H1 (cell line): ENCODE data around the gene LAMB1. TPM values are rescaled to one million over a fixed set of nuclear protein-coding genes. Genes with fewer than 3 reads are reported as not detected.

Source experiments
- CTCF ChIA-PET: fragments of 300-600 bp; sonication (Branson Sonifier 250); formaldehyde crosslinking; loops from one replicate; lab custom pipeline; 2021; ENCODE audit not compliant: partially characterized antibody; lab: Charles Lee
- POLR2A ChIA-PET: fragments of 300-600 bp; sonication (Branson Sonifier 250); formaldehyde crosslinking; loops from one replicate; lab custom pipeline; 2021; ENCODE audit warnings: inconsistent platforms; ENCODE audit not compliant: partially characterized antibody; lab: Charles Lee
- DNase-seq, 2 experiments: peaks; one replicate each; pipeline versions ENCODE4 v3.0.0 to v3.0.0-alpha.2; 2010 to 2022; ENCODE audit warnings: low spot score in 2 of 2, low read depth in 1 of 2, mixed read lengths in 1 of 2
- FAIRE-seq: peaks from 2 replicates; lab custom pipeline; 2011; peaks lifted over from hg19 to GRCh38; lab: Jason Lieb, UNC
- H2AFZ ChIP-seq: 2 replicates; pipeline ENCODE4 v1.8.1; 2012; ENCODE audit warnings: low read length, inconsistent platforms
- H2AK5ac ChIP-seq: 2 replicates; pipeline ENCODE4 v1.6.1; 2013; ENCODE audit warnings: low read depth, low read length
- H2BK120ac ChIP-seq: replicated peaks from 2 replicates; pipeline ENCODE3; 2013; ENCODE audit warnings: low read depth, low read length, inconsistent platforms
- H2BK12ac ChIP-seq: 2 replicates; pipeline ENCODE4 v1.6.1; 2013; ENCODE audit warnings: low read depth, low read length
- H2BK15ac ChIP-seq: 2 replicates; pipeline ENCODE4 v1.6.1; 2013; ENCODE audit warnings: low read length
- H2BK20ac ChIP-seq: 2 replicates; pipeline ENCODE4 v1.6.1; 2013; ENCODE audit warnings: low read length
- H2BK5ac ChIP-seq: 2 replicates; pipeline ENCODE4 v1.6.1; 2013; ENCODE audit warnings: low read depth, low read length
- H3K14ac ChIP-seq: 2 replicates; pipeline ENCODE4 v1.6.1; 2013; ENCODE audit warnings: inconsistent platforms; ENCODE audit not compliant: insufficient read length
- H3K18ac ChIP-seq: 2 replicates; pipeline ENCODE4 v1.6.1; 2013; ENCODE audit warnings: low read length; ENCODE audit errors: extremely low read depth
- H3K23ac ChIP-seq: 2 replicates; pipeline ENCODE4 v1.6.1; 2013; ENCODE audit warnings: inconsistent platforms; ENCODE audit not compliant: insufficient read length
- H3K23me2 ChIP-seq: 2 replicates; pipeline ENCODE4 v1.6.1; 2013; ENCODE audit warnings: low read depth, low read length
- H3K27ac ChIP-seq: 2 replicates; pipeline ENCODE4 v1.6.1; 2011; ENCODE audit warnings: low read depth, low read length, inconsistent platforms
- H3K27me3 ChIP-seq, 4 experiments: replicated peaks in 1 of 4; 1 replicate in 1 of 4; 2 replicates in 3 of 4; pipeline versions ENCODE4 v1.6.1 to v1.8.1; 2011 to 2013; ENCODE audit warnings: low read length in 3 of 4, mild to moderate bottlenecking in 3 of 4, inconsistent platforms in 2 of 4, mixed read lengths in 2 of 4, moderate library complexity in 1 of 4; ENCODE audit not compliant: control insufficient read depth in 3 of 4, insufficient read depth in 3 of 4; ENCODE audit errors: extremely low read depth in 1 of 4
- H3K36me3 ChIP-seq, 4 experiments: 2 replicates each; pipeline versions ENCODE4 v1.6.1 to v1.8.1; 2011 to 2013; ENCODE audit warnings: mild to moderate bottlenecking in 4 of 4, low read length in 3 of 4, moderate library complexity in 2 of 4, control low read depth in 1 of 4, inconsistent platforms in 1 of 4; ENCODE audit not compliant: insufficient read depth in 4 of 4, control insufficient read depth in 2 of 4
- H3K4ac ChIP-seq: replicated peaks from 2 replicates; pipeline ENCODE3; 2013; ENCODE audit warnings: low read length, low read depth, mixed read lengths, inconsistent platforms; ENCODE audit not compliant: insufficient read length
- H3K4me1 ChIP-seq, 4 experiments: replicated peaks in 1 of 4; 1 replicate in 1 of 4; 2 replicates in 3 of 4; pipeline versions ENCODE4 v1.6.1 to v1.8.1; 2011 to 2013; ENCODE audit warnings: low read length in 3 of 4, inconsistent platforms in 2 of 4, mixed read lengths in 1 of 4; ENCODE audit not compliant: insufficient read depth in 4 of 4, control insufficient read depth in 3 of 4
- H3K4me2 ChIP-seq, 2 experiments: 2 replicates each; pipeline versions ENCODE4 v1.6.1 to v1.8.1; 2011 to 2013; ENCODE audit warnings: low read depth in 2 of 2, low read length in 2 of 2, control low read depth in 1 of 2, inconsistent platforms in 1 of 2, mild to moderate bottlenecking in 1 of 2; ENCODE audit not compliant: insufficient read depth in 1 of 2
- H3K4me3 ChIP-seq, 4 experiments: fragments of 200-600, 300-600 bp in 1 of 4; sonication (generic), shearing (Covaris generic), sonication (Bioruptor Twin) in 1 of 4; 2 replicates each; pipeline versions ENCODE4 v1.5.1 to v1.8.1; 2011 to 2016; ENCODE audit warnings: low read length in 4 of 4, low read depth in 3 of 4, control low read depth in 2 of 4, inconsistent platforms in 2 of 4, mild to moderate bottlenecking in 2 of 4, mixed read lengths in 1 of 4, moderate library complexity in 1 of 4; ENCODE audit not compliant: insufficient read depth in 2 of 4; ENCODE audit errors: extremely low read depth in 1 of 4
- H3K56ac ChIP-seq: replicated peaks from 2 replicates; pipeline ENCODE3; 2013; ENCODE audit warnings: low read depth, mild to moderate bottlenecking, mixed read lengths, low read length, inconsistent platforms; ENCODE audit not compliant: insufficient read length
- H3K79me1 ChIP-seq: 2 replicates; pipeline ENCODE4 v1.6.1; 2013; ENCODE audit warnings: low read depth, low read length, control low read depth
- H3K79me2 ChIP-seq, 2 experiments: 2 replicates each; pipeline versions ENCODE4 v1.6.1 to v1.8.1; 2012 to 2013; ENCODE audit warnings: low read length in 2 of 2, mild to moderate bottlenecking in 2 of 2, inconsistent platforms in 1 of 2; ENCODE audit not compliant: insufficient read depth in 2 of 2, control insufficient read depth in 1 of 2
- H3K9ac ChIP-seq, 4 experiments: replicated peaks in 1 of 4; 1 replicate in 1 of 4; 2 replicates in 3 of 4; pipeline versions ENCODE4 v1.6.1 to v1.8.1; 2011 to 2013; ENCODE audit warnings: low read depth in 3 of 4, low read length in 3 of 4, control low read depth in 2 of 4, mild to moderate bottlenecking in 2 of 4, moderate library complexity in 2 of 4, inconsistent platforms in 1 of 4; ENCODE audit errors: extremely low read depth in 1 of 4
- H3K9me3 ChIP-seq, 2 experiments: 2 replicates each; pipeline versions ENCODE4 v1.6.1 to v1.8.1; 2012 to 2013; ENCODE audit warnings: mild to moderate bottlenecking in 2 of 2, moderate library complexity in 2 of 2, control low read depth in 1 of 2, inconsistent platforms in 1 of 2, low read depth in 1 of 2, low read length in 1 of 2, mixed read lengths in 1 of 2; ENCODE audit not compliant: insufficient read depth in 2 of 2
- H4K20me1 ChIP-seq, 2 experiments: replicated peaks in 1 of 2; 2 replicates each; pipeline versions ENCODE3 to v1.8.1; 2011 to 2013; ENCODE audit warnings: inconsistent platforms in 2 of 2, low read length in 2 of 2, mild to moderate bottlenecking in 1 of 2; ENCODE audit not compliant: insufficient read depth in 2 of 2, control insufficient read depth in 1 of 2
- H4K5ac ChIP-seq: 2 replicates; pipeline ENCODE4 v1.6.1; 2013; ENCODE audit warnings: low read length, low read depth, mixed read lengths, inconsistent platforms; ENCODE audit not compliant: insufficient read length
- H4K8ac ChIP-seq: 2 replicates; pipeline ENCODE4 v1.8.0; 2013; ENCODE audit warnings: mild to moderate bottlenecking, moderate library complexity, low read length, inconsistent platforms; ENCODE audit not compliant: insufficient read depth; ENCODE audit errors: extremely low read depth
- H4K91ac ChIP-seq: replicated peaks from 2 replicates; pipeline ENCODE3; 2013; ENCODE audit warnings: low read length, mixed read lengths, inconsistent platforms; ENCODE audit not compliant: insufficient read length
- BACH1 ChIP-seq: IDR thresholded peaks from 2 replicates; pipeline ENCODE4 v1.6.1; 2012; ENCODE audit warnings: low read length, improper control_type of control experiment
- CHD2 ChIP-seq: IDR thresholded peaks from 2 replicates; pipeline ENCODE4 v1.6.1; 2012; ENCODE audit warnings: low read length, improper control_type of control experiment
- EGR1 ChIP-seq: IDR thresholded peaks from 2 replicates; pipeline ENCODE4 v1.6.1; 2011; ENCODE audit warnings: low read depth, low read length, borderline replicate concordance
- GABPA ChIP-seq: IDR thresholded peaks from 2 replicates; pipeline ENCODE4 v1.6.1; 2011; ENCODE audit warnings: mild to moderate bottlenecking, low read length, moderate library complexity, borderline replicate concordance; ENCODE audit not compliant: insufficient read depth
- HDAC6 ChIP-seq: IDR thresholded peaks from one replicate; pipeline ENCODE4 v1.7.1; 2012; ENCODE audit warnings: low read depth, mild to moderate bottlenecking, inconsistent platforms, low read length, moderate library complexity
- KDM5A ChIP-seq: fragments of 200-600 bp; IDR thresholded peaks from 2 replicates; pipeline ENCODE4 v1.7.1; 2012; ENCODE audit warnings: mild to moderate bottlenecking, low read length, inconsistent platforms, mixed read lengths
- RNF2 ChIP-seq: fragments of 200-900, 300-1000 bp; sonication (generic); IDR thresholded peaks from 2 replicates; pipeline ENCODE4 v1.7.1; 2016; ENCODE audit warnings: borderline replicate concordance, low read depth, mild to moderate bottlenecking, antibody characterized with exemption, low read length; ENCODE audit not compliant: poor library complexity, severe bottlenecking; ENCODE audit errors: missing control alignments
- RXRA ChIP-seq: IDR thresholded peaks from 2 replicates; pipeline ENCODE4 v1.6.1; 2011; ENCODE audit warnings: low read depth, mild to moderate bottlenecking, low read length, moderate library complexity; ENCODE audit not compliant: insufficient read depth
- SAP30 ChIP-seq: fragments of 300-600 bp; sonication (generic); IDR thresholded peaks from 2 replicates; pipeline ENCODE4 v1.7.1; 2012; ENCODE audit warnings: low read length, moderate library complexity, mild to moderate bottlenecking, inconsistent platforms; ENCODE audit not compliant: insufficient read depth, insufficient replicate concordance
- TAF1 ChIP-seq: IDR thresholded peaks from 2 replicates; pipeline ENCODE4 v1.6.1; 2011; ENCODE audit warnings: mild to moderate bottlenecking, low read depth, low read length
- TCF12 ChIP-seq: IDR thresholded peaks from 2 replicates; pipeline ENCODE4 v1.6.1; 2011; ENCODE audit warnings: low read depth, mild to moderate bottlenecking, low read length
- YY1 ChIP-seq: IDR thresholded peaks from 2 replicates; pipeline ENCODE4 v1.6.1; 2011; ENCODE audit warnings: low read depth, mild to moderate bottlenecking, low read length
- polyA plus RNA-seq, 7 experiments: library from polyadenylated mRNA; depleted of rRNA in 3 of 7; stranded (reverse) in 5 of 7; unstranded in 2 of 7; fragments of >200 nt in 5 of 7; fragments of 200-250 nt in 2 of 7; gene quantifications; 1 replicate in 5 of 7; 2 replicates in 1 of 7; 4 replicates in 1 of 7; pipeline versions ENCODE4 v1.2.1 to v1.2.3, GENCODE V29; 2011 to 2013; ENCODE audit warnings: missing spikeins in 2 of 7, mixed read lengths in 2 of 7
- total RNA-seq: library from RNA; stranded (reverse); fragmentation: NEBNext Ultra II Directional; extraction: Animal tissue kit (Norgen Biotek cat#: 25700); gene quantifications from 2 replicates; pipeline ENCODE4 v1.2.1, GENCODE V29; 2021
- TF ChIP-seq, protein P1 (sequence below): IDR thresholded peaks from 2 replicates; pipeline ENCODE4 v1.6.1; 2011; ENCODE audit warnings: low read length, improper control_type of control experiment
- TF ChIP-seq, protein P2 (sequence below): IDR thresholded peaks from 2 replicates; pipeline ENCODE4 v1.6.1; 2012; ENCODE audit warnings: inconsistent platforms

Gene LAMB1
- total and polyA plus RNA-seq, 2 of the 8 experiments (the other 6 are each of a cell fraction or from before 2014, with no cell fraction given), result 31.9 to 38.5 TPM

DNA sequence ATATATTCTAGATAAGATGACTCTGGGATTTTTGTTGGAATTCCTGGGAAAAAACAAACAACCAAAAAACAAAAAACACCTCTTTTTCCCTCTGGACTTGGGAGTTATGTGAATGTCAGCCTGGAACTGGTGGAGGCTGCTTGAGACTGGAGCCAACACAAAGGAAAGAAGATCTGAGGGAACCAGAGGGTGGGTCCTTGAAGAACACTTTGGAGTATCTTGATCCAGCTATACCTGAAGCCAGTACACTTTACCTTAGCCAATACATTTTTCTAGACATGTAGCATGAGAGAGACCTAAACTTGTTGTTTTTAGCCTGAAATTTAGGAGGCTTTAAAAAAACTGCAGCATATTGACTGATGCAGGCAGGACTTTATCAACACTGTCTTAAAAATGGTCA, 5.9 kb upstream of the LAMB1 start:
- H2BK15ac ChIP-seq, result no peak overlapping the region
- no peak overlapping the region for H3K27ac ChIP-seq
- H4K5ac ChIP-seq, result no peak overlapping the region
- no peak overlapping the region for H3K18ac ChIP-seq
- no peak overlapping the region for H2AK5ac ChIP-seq
- H2BK120ac ChIP-seq, result no peak overlapping the region
- no peak overlapping the region for H3K23ac ChIP-seq
- no peak overlapping the region for H3K4ac ChIP-seq
- H2BK20ac ChIP-seq, result no peak overlapping the region
- no peaks in the 10 kb centered on the region for H3K79me2 ChIP-seq
- H4K91ac ChIP-seq, result no peak overlapping the region
- POLR2A ChIA-PET, result interaction anchor here (0.7 kb wide), 1 partner anchor 18 kb away, joined by 3 read pairs; no protein-coding TSS in a partner anchor
- H2AFZ ChIP-seq, result no peak overlapping the region
- H3K9ac ChIP-seq, result no peak overlapping the region
- H4K20me1 ChIP-seq, result peaks cover 2 to 3% of the 10 kb centered on the region in 2 experiments
- no peaks in the 10 kb centered on the region for H3K23me2 ChIP-seq
- no peaks in the 10 kb centered on the region for H3K79me1 ChIP-seq
- DNase-seq (no peak), FAIRE-seq (no peak)
- no peak overlapping the region for H3K4me3 ChIP-seq
- H3K27me3 ChIP-seq, result peaks cover 21 to 40% (median 33%) of the 10 kb centered on the region in 4 experiments
- peaks cover under 1 to 12% (median 4%) of the 10 kb centered on the region in 4 experiments; a peak in 6 of 7 replicates for H3K4me1 ChIP-seq
- H3K14ac ChIP-seq, result no peak overlapping the region
- no peak overlapping the region for H3K4me2 ChIP-seq
- H2BK12ac ChIP-seq, result no peak overlapping the region
- no peak overlapping the region for H4K8ac ChIP-seq
- no peaks in the 10 kb centered on the region for H3K9me3 ChIP-seq
- CTCF ChIA-PET, result interaction anchor here (0.6 to 1.8 kb wide), 2 partner anchors 7 to 138 kb away, joined by 3 to 5 read pairs; no protein-coding TSS in a partner anchor
- no peak overlapping the region for H2BK5ac ChIP-seq
- H3K56ac ChIP-seq, result no peak overlapping the region
- H3K36me3 ChIP-seq, result no peaks in the 10 kb centered on the region
- TF ChIP-seq EGR1, result no peak
- TF ChIP-seq CHD2, result no peak
- TF ChIP-seq BACH1, result no peak
- TF ChIP-seq RNF2, result no peak
- no peak for TF ChIP-seq GABPA
- TF ChIP-seq KDM5A, result no peak
- TF ChIP-seq TAF1, result no peak
- no peak for TF ChIP-seq HDAC6
- TF ChIP-seq YY1, result no peak
- TF ChIP-seq, protein P1, sequence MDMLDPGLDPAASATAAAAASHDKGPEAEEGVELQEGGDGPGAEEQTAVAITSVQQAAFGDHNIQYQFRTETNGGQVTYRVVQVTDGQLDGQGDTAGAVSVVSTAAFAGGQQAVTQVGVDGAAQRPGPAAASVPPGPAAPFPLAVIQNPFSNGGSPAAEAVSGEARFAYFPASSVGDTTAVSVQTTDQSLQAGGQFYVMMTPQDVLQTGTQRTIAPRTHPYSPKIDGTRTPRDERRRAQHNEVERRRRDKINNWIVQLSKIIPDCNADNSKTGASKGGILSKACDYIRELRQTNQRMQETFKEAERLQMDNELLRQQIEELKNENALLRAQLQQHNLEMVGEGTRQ, result no peak
- TF ChIP-seq, protein P2, sequence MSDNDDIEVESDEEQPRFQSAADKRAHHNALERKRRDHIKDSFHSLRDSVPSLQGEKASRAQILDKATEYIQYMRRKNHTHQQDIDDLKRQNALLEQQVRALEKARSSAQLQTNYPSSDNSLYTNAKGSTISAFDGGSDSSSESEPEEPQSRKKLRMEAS, result no peak
- no peak for TF ChIP-seq TCF12
- TF ChIP-seq SAP30, result no peak
- no peak for TF ChIP-seq RXRA
